ENCODE measurements around the gene MXI1.

- TF ChIP-seq CTCF (IDR thresholded peaks at IDR 0.05; ENCODE audit: insufficient read depth, low read length), result no peak
- TF ChIP-seq POLR2AphosphoS5 (IDR thresholded peaks at IDR 0.05; ENCODE audit: low read depth), result no peak
- TF ChIP-seq REST (IDR thresholded peaks at IDR 0.05; ENCODE audit: insufficient replicate concordance, low read depth), result no peak
- no peak for TF ChIP-seq GABPA (IDR thresholded peaks at IDR 0.05; ENCODE audit: low read depth)
- TF ChIP-seq SPI1 (IDR thresholded peaks at IDR 0.05; ENCODE audit: borderline replicate concordance, low read depth), result no peak
These were observed 4.0 kb downstream of the MXI1 start for GRCh38 chr10:110211465-110211843.
